Gastrocnemius medialis (tissue), 4 donors: ENCODE measurements around the gene ARMS2. TPM values are rescaled to one million over a fixed set of nuclear protein-coding genes. Genes with fewer than 3 reads are reported as not detected.

ENCODE experiments used
- ATAC-seq, 2 donors: fragments of 150-250 bp; one replicate each; pipeline ENCODE4 v1.9.1; 2016
- DNase-seq, 2 donors: peaks; one replicate each; pipeline ENCODE4 v3.0.0-alpha.2; 2019
- H3K27ac ChIP-seq, 4 donors: fragments of 200-600 bp; sonication (generic); 1 replicate in 1 of 4; 2 replicates in 3 of 4; pipeline ENCODE4 v1.5.1; 2016 to 2018; ENCODE audit warnings: mild to moderate bottlenecking in 2 of 4, moderate library complexity in 1 of 4
- H3K27me3 ChIP-seq, 3 donors: fragments of 200-600 bp; sonication (generic) in 2 of 3; 1 replicate in 1 of 3; 2 replicates in 2 of 3; pipeline versions ENCODE4 v1.5.1 to v1.6.0; 2016 to 2019; ENCODE audit warnings: mild to moderate bottlenecking in 1 of 3, moderate library complexity in 1 of 3
- H3K36me3 ChIP-seq, 2 donors: fragments of 200-600 bp; sonication (generic) in 1 of 2; one replicate each; pipeline ENCODE4 v1.5.1; 2017 to 2018
- H3K4me1 ChIP-seq, 2 donors: fragments of 200-600 bp; sonication (generic) in 1 of 2; one replicate each; pipeline ENCODE4 v1.5.1; 2016 to 2017; ENCODE audit warnings: mild to moderate bottlenecking in 2 of 2
- H3K4me3 ChIP-seq, 4 donors: fragments of 200-600 bp; sonication (generic) in 3 of 4; 1 replicate in 1 of 4; 2 replicates in 3 of 4; pipeline ENCODE4 v1.5.1; 2016 to 2019; ENCODE audit warnings: mild to moderate bottlenecking in 2 of 4
- H3K9me3 ChIP-seq, 3 donors: fragments of 200-600 bp; sonication (generic) in 2 of 3; 1 replicate in 1 of 3; 2 replicates in 2 of 3; pipeline ENCODE4 v1.5.1; 2016 to 2019
- POLR2A ChIP-seq, 2 donors: fragments of 450-650 bp; IDR thresholded peaks; one replicate each; pipeline ENCODE4 v1.6.1; 2017; ENCODE audit warnings: antibody characterized with exemption in 2 of 2, mild to moderate bottlenecking in 2 of 2, moderate library complexity in 2 of 2
- in situ Hi-C, 4 donors: fragments of 200-750 bp; cut with MboI; loops; one replicate each; pipeline versions ENCODE4 v1.15.0 to v1.8.0; 2017; ENCODE audit warnings: low sequenced_read_pairs in 4 of 4
- intact Hi-C: fragments of 100-400 bp; cut with DNase I; formaldehyde crosslinking; loops from one replicate; pipeline ENCODE4 v1.15.1; 2023; ENCODE audit warnings: low total_unique reads
- total RNA-seq, 4 donors: library from RNA; depleted of rRNA; stranded (reverse); fragments of >200 nt; gene quantifications; one replicate each; pipeline versions ENCODE4 v1.1.0 to v1.2.3, GENCODE V29; 2016
- TF ChIP-seq, protein P1 (sequence below), 5 experiments: fragments of 450-650 bp in 3 of 5; fragments of 200-600 bp in 2 of 5; sonication (generic) in 2 of 5; IDR thresholded peaks in 4 of 5; conservative IDR thresholded peaks in 1 of 5; 1 replicate in 4 of 5; 2 replicates in 1 of 5; pipeline ENCODE4 v1.5.1; 2016 to 2019; ENCODE audit warnings: antibody characterized with exemption in 5 of 5, mild to moderate bottlenecking in 3 of 5, moderate library complexity in 3 of 5

The ARMS2 gene
- total RNA-seq, 4 donors from 2014 or later: not detected

DNA sequence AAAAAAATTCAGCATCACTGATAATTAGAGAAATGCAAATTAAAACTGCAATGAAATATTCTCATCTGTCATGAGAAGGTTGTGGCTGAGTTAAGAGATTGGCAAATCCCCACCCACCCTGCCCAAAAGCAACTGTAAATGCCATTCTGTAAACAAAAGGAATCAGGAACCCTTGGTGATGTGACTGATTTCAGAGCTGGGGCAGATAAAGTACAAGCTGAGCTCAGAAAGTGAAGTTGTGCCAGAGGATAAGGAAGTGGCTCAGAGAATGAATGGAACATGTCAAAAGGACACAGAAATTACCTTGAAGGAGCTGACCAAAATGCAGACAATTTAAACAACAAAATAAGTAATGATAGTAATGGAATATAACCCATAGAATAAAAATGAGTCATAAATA, 32.7 kb upstream of the ARMS2 start:
- no peak for ATAC-seq
- H3K36me3 ChIP-seq: peaks cover 0 to 47% of the 10 kb centered on the region in 2 donors
- TF ChIP-seq, protein P1, sequence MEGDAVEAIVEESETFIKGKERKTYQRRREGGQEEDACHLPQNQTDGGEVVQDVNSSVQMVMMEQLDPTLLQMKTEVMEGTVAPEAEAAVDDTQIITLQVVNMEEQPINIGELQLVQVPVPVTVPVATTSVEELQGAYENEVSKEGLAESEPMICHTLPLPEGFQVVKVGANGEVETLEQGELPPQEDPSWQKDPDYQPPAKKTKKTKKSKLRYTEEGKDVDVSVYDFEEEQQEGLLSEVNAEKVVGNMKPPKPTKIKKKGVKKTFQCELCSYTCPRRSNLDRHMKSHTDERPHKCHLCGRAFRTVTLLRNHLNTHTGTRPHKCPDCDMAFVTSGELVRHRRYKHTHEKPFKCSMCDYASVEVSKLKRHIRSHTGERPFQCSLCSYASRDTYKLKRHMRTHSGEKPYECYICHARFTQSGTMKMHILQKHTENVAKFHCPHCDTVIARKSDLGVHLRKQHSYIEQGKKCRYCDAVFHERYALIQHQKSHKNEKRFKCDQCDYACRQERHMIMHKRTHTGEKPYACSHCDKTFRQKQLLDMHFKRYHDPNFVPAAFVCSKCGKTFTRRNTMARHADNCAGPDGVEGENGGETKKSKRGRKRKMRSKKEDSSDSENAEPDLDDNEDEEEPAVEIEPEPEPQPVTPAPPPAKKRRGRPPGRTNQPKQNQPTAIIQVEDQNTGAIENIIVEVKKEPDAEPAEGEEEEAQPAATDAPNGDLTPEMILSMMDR (IDR thresholded peaks at IDR 0.05 in 4 of 5, conservative IDR thresholded peaks at IDR 0.05 in 1 of 5): no peak
- no peak for TF ChIP-seq POLR2A (IDR thresholded peaks at IDR 0.05)
- intact Hi-C loops (no loop called here), in situ Hi-C loops (no loop called here)
- no peak overlapping the region for H3K27ac ChIP-seq
- no peaks in the 10 kb centered on the region for H3K27me3 ChIP-seq
- no peak for DNase-seq
- no peaks in the 10 kb centered on the region for H3K9me3 ChIP-seq
- H3K4me1 ChIP-seq: peaks cover 0 to 2% of the 10 kb centered on the region in 2 donors
- no peak overlapping the region for H3K4me3 ChIP-seq

DNA sequence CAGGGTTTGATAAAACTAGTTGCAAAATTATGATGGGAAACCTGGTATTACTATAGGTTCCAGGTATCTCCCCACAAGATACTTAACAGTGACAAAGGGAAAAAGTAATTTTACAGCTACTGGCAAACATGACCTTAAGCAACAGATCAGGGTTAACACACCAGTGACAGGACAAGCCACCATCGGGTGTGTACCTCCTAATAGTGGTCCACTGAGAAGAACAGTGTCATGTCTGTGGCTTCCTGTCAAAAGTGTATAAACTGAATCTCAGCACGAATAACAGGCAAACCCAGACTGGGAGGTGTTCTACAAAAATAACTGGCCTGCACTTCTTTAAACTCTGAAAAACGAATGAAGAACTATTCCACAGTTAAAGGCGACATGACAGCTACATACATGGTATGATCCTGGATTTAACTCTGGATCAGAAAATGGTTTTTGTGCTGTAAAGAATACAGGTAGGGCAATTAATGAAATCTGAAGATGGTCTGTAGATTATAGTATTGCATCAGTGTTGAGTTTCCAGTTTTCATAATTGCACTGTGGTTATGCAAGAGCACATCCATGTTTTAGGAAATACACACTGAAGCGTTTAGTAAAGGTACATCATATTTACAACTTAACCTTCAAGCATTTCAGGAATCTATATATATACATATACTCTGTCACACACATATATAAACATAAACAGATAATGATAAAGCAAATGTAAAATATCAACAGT, 32.0 kb upstream of the ARMS2 start:
- Histone ChIP-seq H3K27me3 (no peaks in the 10 kb centered on the region), H3K36me3 (peaks cover 0 to 49% of the 10 kb centered on the region in 2 donors), H3K27ac (no peak overlapping the region), H3K4me3 (no peak overlapping the region), H3K4me1 (peaks cover 0 to 2% of the 10 kb centered on the region in 2 donors), H3K9me3 (no peaks in the 10 kb centered on the region)
- TF ChIP-seq, protein P1 (IDR thresholded peaks at IDR 0.05 in 4 of 5, conservative IDR thresholded peaks at IDR 0.05 in 1 of 5): no peak
- no peak for TF ChIP-seq POLR2A (IDR thresholded peaks at IDR 0.05)
- intact Hi-C loops (no loop called here), in situ Hi-C loops (no loop called here)
- DNase-seq (no peak), ATAC-seq (no peak)

DNA sequence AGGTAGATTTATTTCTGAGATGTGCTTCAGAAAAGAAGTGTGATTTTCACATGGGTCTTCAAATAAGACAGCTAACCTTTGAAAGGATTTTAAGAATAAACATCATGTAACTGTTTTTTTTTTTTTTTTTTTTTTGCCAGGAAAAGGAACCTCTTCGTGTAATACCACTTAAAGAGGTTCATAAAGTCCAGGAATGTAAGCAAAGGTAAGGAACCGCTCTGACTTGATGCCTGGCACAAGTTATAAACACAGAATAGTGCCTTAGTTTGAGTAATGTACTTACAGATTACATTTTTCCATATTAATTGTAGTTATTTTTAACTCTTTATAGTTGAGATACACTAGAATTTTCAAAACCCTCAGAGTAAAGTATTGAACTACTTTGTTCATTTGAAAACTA, 30.4 kb upstream of the ARMS2 start:
- no peaks in the 10 kb centered on the region for H3K27me3 ChIP-seq
- H3K36me3 ChIP-seq: peaks cover 0 to 60% of the 10 kb centered on the region in 2 donors
- peaks cover 0 to 2% of the 10 kb centered on the region in 2 donors for H3K4me1 ChIP-seq
- no peak for DNase-seq
- H3K4me3 ChIP-seq: no peak overlapping the region
- ATAC-seq: no peak
- intact Hi-C loops (no loop called here), in situ Hi-C loops (no loop called here)
- TF ChIP-seq, protein P1 (IDR thresholded peaks at IDR 0.05 in 4 of 5, conservative IDR thresholded peaks at IDR 0.05 in 1 of 5): no peak
- TF ChIP-seq POLR2A (IDR thresholded peaks at IDR 0.05): no peak
- no peaks in the 10 kb centered on the region for H3K9me3 ChIP-seq
- no peak overlapping the region for H3K27ac ChIP-seq

DNA sequence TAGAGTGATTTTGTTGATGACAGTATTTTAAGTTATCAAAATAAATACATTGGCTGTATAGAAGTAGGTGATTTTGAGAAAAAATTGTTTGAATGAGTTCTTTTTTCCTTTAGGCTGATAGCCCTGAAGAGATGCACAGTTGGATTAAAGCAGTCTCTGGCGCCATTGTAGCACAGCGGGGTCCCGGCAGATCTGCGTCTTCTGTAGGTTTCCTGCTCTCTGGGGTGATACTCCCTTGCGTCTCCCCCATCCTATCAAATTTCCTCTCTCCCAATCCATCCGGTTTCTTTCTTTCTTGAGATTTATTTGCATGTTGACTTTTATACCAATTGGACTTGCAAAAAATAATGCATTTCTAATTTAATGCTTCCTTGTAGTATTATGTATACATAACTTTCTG, 27.6 kb upstream of the ARMS2 start:
- in situ Hi-C loops (loop anchor here in 1 of 4 donors (25.0 kb wide), 1 partner anchor 135 kb away; the partner anchor contains the start of gene DMBT1), intact Hi-C loops (no loop called here)
- Histone ChIP-seq H3K4me3 (no peak overlapping the region), H3K9me3 (no peaks in the 10 kb centered on the region), H3K27me3 (no peaks in the 10 kb centered on the region), H3K36me3 (peaks cover 0 to 74% of the 10 kb centered on the region in 2 donors), H3K4me1 (no peaks in the 10 kb centered on the region), H3K27ac (no peak overlapping the region)
- no peak for ATAC-seq
- DNase-seq: no peak
- no peak for TF ChIP-seq POLR2A (IDR thresholded peaks at IDR 0.05)
- TF ChIP-seq, protein P1 (IDR thresholded peaks at IDR 0.05 in 4 of 5, conservative IDR thresholded peaks at IDR 0.05 in 1 of 5): no peak
